Measurements from ENCODE around the gene HIVEP3. TPM values are rescaled to one million over a fixed set of nuclear protein-coding genes. Genes with fewer than 3 reads are reported as not detected.

HIVEP3 gene
- polyA plus RNA-seq, 3 donors, result 1.3 to 18.5 (median 4.6) TPM

DNA sequence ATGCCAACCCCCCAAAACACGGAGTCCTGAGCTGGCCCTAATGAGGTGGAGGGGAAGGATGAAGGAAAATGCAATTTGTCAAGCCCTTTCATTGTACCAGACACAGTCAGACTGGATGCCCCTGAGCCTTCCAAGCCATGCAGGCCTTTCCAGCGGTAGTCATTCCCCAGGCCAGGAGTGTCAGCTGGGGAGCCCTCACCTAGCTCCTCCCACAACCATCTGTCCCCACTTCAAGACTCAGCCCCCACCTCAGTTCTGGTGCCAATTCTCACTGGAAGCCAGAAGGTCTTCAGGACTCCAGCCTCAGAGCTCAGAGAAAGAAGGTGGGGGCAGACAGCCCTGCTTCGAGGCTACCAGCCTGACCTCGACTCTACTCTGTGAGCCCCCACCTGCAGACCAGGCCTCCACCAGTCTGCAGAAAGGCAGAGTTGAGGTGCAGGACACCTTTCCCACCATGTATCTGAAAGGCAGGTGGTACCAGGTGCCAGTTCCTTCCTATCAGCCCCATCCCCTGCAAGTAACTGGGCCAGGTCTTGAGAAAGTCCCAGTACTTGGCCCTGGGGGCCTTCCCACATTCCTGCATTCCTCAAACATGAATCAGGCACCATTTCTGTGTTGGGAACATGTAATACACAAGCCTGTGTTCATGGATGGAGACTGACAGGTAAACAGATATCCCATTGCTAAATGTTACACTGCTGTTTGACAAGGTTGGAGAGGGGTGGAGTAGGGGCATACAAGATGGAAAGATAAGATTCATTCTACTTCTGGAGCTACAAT lies 253.7 kb downstream of the HIVEP3 start:
- H3K27ac ChIP-seq (ENCODE audit: low read depth, low read length), result no peak overlapping the region
- WGBS, 3 donors, result 79 to 87% (median 85%) methylated on average over 4 of the region's 4 CpGs

GRCh38 chr1:41663671-41664400 lies 254.9 kb downstream of the HIVEP3 start:
- 68 to 76% (median 70%) methylated on average over 5 of the region's 5 CpGs for WGBS, 3 donors
- H3K27ac ChIP-seq (ENCODE audit: low read depth, low read length), result no peak overlapping the region

GRCh38 chr1:41662765-41663437 lies 255.8 kb downstream of the HIVEP3 start:
- no peak overlapping the region for H3K27ac ChIP-seq (ENCODE audit: low read depth, low read length)
- 19 to 49% (median 20%) methylated on average over 22 to 27 of the region's 27 CpGs for WGBS, 3 donors

- no peak overlapping the region for H3K27ac ChIP-seq (ENCODE audit: low read depth, low read length)
- WGBS, 3 donors, result 0 to 1% (median 1%) methylated on average over 52 to 105 of the region's 105 CpGs
These were observed 256.5 kb downstream of the HIVEP3 start for GRCh38 chr1:41662061-41662764.

- 1 to 2% (median 2%) methylated on average over 38 to 44 of the region's 44 CpGs for WGBS, 3 donors
- H3K27ac ChIP-seq (ENCODE audit: low read depth, low read length), result no peak overlapping the region
These were observed 257.2 kb downstream of the HIVEP3 start for GRCh38 chr1:41661428-41662060.

DNA sequence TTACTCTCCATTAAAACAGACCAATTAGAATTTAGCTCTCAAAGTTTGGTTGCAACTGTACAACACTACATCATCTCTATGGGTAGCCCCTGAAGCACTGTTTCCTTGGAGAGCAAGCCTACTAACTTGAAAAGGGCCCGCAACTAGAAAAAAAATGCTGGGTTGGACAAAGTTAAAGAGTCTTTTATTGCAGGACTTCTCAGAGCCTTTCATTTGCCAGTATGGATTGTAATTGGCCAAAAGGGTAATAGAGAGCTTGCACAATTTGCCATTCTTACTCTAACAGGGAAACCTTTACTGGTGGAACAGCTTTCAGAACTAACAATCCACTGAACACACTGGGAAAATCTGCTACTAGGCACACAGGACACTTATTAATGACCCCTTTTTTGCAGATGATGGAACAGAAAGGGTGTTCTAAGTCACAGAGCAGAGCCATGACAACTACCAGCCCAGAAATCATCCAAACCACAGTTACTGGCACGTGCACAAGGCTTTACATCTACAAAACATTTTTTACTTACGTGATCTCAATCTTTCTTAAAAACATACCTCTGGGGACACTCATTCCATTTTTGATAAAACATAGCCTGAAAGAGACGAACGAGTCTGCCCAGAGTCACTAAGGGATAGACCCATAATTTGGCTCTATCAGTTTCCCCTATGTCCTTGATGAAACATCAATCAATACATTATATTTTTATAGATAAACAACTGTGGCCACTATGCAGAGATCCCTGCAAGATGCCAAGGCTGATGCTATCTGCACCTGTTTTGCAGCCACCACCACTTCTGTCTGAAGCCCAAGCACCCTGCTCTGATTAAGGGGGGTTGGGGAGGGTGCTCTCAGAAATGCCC lies 257.9 kb downstream of the HIVEP3 start:
- 54 to 64% (median 61%) methylated on average over 5 of the region's 5 CpGs for WGBS, 3 donors
- no peak overlapping the region for H3K27ac ChIP-seq (ENCODE audit: low read depth, low read length)

DNA sequence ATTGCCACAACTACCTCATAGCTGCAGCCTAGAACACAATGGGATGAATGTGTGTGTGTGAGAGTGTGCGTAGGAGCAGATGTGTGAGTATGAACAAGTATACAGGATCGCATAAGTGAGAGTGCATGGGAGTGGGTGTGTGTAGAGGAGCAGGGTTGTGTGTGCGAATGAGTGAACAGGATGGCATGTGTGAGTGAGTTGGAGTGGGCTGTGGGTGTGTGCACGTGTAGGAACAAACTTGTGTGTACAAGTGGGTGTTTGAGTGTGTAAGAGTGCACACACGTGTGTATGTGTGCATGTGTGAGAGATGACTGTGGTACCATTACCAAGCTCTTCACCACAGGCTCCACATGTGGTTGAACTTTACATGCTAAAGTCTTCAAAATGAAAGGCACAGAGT lies 258.8 kb downstream of the HIVEP3 start:
- WGBS, 3 donors, result 94 to 95% (median 94%) methylated on average over 5 of the region's 5 CpGs

GRCh38 chr1:41659159-41659495 lies 259.6 kb downstream of the HIVEP3 start:
- H3K27ac ChIP-seq (ENCODE audit: low read depth, low read length), result no peak overlapping the region
- WGBS, 3 donors, result 78 to 87% (median 85%) methylated on average over 2 of the region's 2 CpGs

More for the DNA sequence above, 258.8 kb downstream of the HIVEP3 start:
- no peak overlapping the region for H3K27ac ChIP-seq (ENCODE audit: low read depth, low read length)

DNA sequence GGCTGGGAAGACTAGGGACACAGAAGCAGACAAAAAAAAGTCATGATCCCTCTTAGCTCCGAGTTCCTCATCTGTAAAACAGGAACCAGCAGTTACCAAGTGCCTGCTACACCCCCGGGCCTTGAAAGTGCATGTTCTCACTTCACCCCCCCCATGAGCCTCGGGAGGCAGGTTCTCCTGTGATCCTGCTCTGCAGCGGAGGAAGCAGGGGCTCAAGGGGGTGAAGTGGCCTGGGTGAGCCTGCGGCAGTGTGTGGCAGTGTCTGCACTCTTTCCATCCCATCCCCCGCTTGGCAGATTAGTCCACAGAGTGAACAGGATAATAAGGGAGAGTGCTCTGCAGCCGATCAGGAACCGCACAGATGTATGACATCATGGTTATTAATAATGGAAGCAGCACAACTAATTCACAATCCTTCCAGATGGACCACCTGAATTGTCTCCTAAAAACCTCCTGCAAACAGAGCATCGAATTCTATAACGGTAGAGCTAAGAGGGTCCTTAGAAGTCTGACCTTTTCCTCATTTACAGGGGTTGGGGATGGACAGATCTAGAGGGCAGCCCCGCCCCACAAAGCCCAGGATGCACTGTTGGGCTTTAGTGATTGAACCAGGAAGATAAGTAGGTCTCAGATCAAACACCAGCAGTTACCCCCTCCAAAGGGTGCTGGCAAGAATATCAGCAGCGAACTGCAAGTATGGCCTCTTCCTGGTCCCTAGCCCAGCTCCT lies 260.1 kb downstream of the HIVEP3 start:
- H3K27ac ChIP-seq (ENCODE audit: low read depth, low read length), result no peak overlapping the region
- 65 to 85% (median 69%) methylated on average over 12 of the region's 12 CpGs for WGBS, 3 donors

DNA sequence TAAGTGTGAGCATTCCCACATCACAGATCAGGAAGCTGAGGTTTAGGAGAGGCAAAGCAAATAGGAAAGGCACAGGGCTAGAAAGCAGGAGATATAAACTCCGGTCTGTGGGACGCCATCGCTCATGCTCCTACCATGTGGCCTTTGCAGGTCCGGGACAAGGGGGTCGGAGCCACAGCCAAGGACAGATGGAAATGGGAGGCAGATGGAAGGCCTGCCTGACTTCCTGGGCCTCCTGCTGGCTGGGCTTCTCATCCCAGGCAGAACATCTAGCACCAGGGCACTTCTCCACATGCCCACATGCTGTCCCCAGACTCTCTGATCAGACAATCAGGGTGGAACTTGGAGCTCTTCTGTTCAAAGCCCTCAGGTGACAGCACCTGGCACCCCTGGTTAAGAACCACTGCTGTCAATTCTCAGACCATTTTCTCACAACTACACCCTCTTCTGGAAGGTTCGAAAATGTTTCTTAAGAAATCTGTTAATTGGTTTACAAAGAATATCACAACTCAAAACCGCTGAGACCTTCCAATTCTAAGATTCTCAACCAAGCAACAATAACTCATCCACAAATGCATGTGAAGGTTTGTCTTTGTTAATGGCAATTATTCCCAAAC lies 260.9 kb downstream of the HIVEP3 start:
- 94 to 98% (median 95%) methylated on average over 7 of the region's 7 CpGs for WGBS, 3 donors
- H3K27ac ChIP-seq (ENCODE audit: low read depth, low read length), result no peak overlapping the region

GRCh38 chr1:41656825-41657500 lies 261.8 kb downstream of the HIVEP3 start:
- H3K27ac ChIP-seq (ENCODE audit: low read depth, low read length), result no peak overlapping the region
- 85 to 87% (median 86%) methylated on average over 9 of the region's 9 CpGs for WGBS, 3 donors

- 29 to 65% (median 51%) methylated on average over 2 of the region's 2 CpGs for WGBS, 3 donors
- H3K27ac ChIP-seq (ENCODE audit: low read depth, low read length), result no peak overlapping the region
These were observed 262.7 kb downstream of the HIVEP3 start for GRCh38 chr1:41656068-41656467.

DNA sequence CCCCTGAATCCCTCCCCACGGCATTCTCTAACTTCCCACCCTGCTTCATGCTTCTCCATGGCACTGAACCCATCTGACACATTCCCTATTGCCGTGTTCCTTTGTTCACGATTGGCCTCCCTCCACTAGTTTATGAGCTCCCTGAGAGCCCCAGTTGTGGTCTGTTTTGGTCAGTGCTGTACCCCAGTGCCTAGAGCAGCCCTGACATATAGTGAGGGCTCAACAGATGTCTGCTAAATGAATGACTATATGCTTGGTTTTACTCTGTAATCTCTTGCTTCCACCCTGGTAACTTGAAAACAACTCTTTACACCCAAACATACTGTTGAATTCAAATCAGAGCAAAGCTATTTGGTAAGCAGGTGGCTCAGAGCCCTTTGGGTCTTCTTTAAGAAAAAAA lies 263.1 kb downstream of the HIVEP3 start:
- no peak overlapping the region for H3K27ac ChIP-seq (ENCODE audit: low read depth, low read length)
- 65 to 88% (median 88%) methylated on average over 3 of the region's 3 CpGs for WGBS, 3 donors

- 73 to 93% (median 84%) methylated on average over 3 of the region's 3 CpGs for WGBS, 3 donors
- H3K27ac ChIP-seq (ENCODE audit: low read depth, low read length), result no peak overlapping the region
These were observed 265.1 kb downstream of the HIVEP3 start for GRCh38 chr1:41653574-41653973.

GRCh38 chr1:41652384-41653265 lies 266.1 kb downstream of the HIVEP3 start:
- 89 to 93% (median 93%) methylated on average over 11 of the region's 11 CpGs for WGBS, 3 donors
- no peak overlapping the region for H3K27ac ChIP-seq (ENCODE audit: low read depth, low read length)

Measured in adipose tissue (tissue), 3 donors.